Fibroblast of peridontal ligament (primary cell): ENCODE data around the gene APOBEC3G.
"Not testable (repeated sequence)": the region's sequence is repeated elsewhere in the genome, so short reads cannot be mapped to it uniquely, and the experiment has no call there.

Experiments
- DNase-seq: peaks from one replicate; pipeline ENCODE4 v3.0.0-alpha.2; 2010; ENCODE audit errors: extremely low read depth

Gene APOBEC3G

GRCh38 chr22:39077026-39077840 is at the start of gene APOBEC3G:
Gene APOBEC3G, plus strand, starts transcription at chr22:39077275. Its CDS starts 87 bp downstream, at chr22:39077362.
- DNase-seq: peak; percentile 62

- DNase-seq: no peak
Measured at GRCh38 chr22:39027717-39028116, 49.4 kb upstream of the APOBEC3G start.

- DNase-seq: no peak
Measured at GRCh38 chr22:39028281-39028680, 48.8 kb upstream of the APOBEC3G start.

GRCh38 chr22:39029227-39029626 is 47.8 kb upstream of the APOBEC3G start:
- DNase-seq: no peak

GRCh38 chr22:39030705-39031104 is 46.4 kb upstream of the APOBEC3G start:
- DNase-seq: no peak

- DNase-seq: not testable (repeated sequence)
Measured at GRCh38 chr22:39031434-39032295, 45.4 kb upstream of the APOBEC3G start.

- not testable (repeated sequence) for DNase-seq
Measured at GRCh38 chr22:39037071-39037470, 40.0 kb upstream of the APOBEC3G start.

- DNase-seq: no peak
Measured at GRCh38 chr22:39039306-39040126, 37.6 kb upstream of the APOBEC3G start.

GRCh38 chr22:39040155-39040537 is 36.9 kb upstream of the APOBEC3G start:
- DNase-seq: not testable (repeated sequence)

- DNase-seq: peak; percentile 48
Measured at GRCh38 chr22:39040538-39041296, 36.4 kb upstream of the APOBEC3G start, which contains the start of gene APOBEC3F. Gene APOBEC3F, plus strand, starts transcription at chr22:39040864. Its CDS starts 97 bp downstream, at chr22:39040961.

GRCh38 chr22:39041908-39042307 is 35.2 kb upstream of the APOBEC3G start:
- DNase-seq: no peak

- DNase-seq: not testable (repeated sequence)
Measured at GRCh38 chr22:39043063-39043462, 34.0 kb upstream of the APOBEC3G start.

GRCh38 chr22:39045136-39045535 is 31.9 kb upstream of the APOBEC3G start:
- DNase-seq: not testable (repeated sequence)

- not testable (repeated sequence) for DNase-seq
Measured at GRCh38 chr22:39049486-39049885, 27.6 kb upstream of the APOBEC3G start.

GRCh38 chr22:39051844-39052495 is 25.1 kb upstream of the APOBEC3G start:
- not testable (repeated sequence) for DNase-seq

- no peak for DNase-seq
Measured at GRCh38 chr22:39055658-39056057, 21.4 kb upstream of the APOBEC3G start.

GRCh38 chr22:39061290-39061689 is 15.8 kb upstream of the APOBEC3G start:
- not testable (repeated sequence) for DNase-seq

- not testable (repeated sequence) for DNase-seq
Measured at GRCh38 chr22:39061951-39062350, 15.1 kb upstream of the APOBEC3G start.

GRCh38 chr22:39063904-39064303 is 13.2 kb upstream of the APOBEC3G start:
- DNase-seq: not testable (repeated sequence)
